Fibroblast of lung (primary cell): ENCODE measurements around the gene CARD10. TPM values are rescaled to one million over a fixed set of nuclear protein-coding genes. Genes with fewer than 3 reads are reported as not detected.

Experiments used
- DNase-seq, 2 donors: peaks; one replicate each; pipeline versions ENCODE4 v3.0.0 to v3.0.0-alpha.2; 2010; ENCODE audit warnings: low read depth in 2 of 2
- H2AFZ ChIP-seq: 2 replicates; pipeline ENCODE4 v1.5.1; 2012; ENCODE audit warnings: low read length, control low read depth, inconsistent platforms
- H3K27ac ChIP-seq: 2 replicates; pipeline ENCODE4 v1.5.1; 2011; ENCODE audit warnings: low read length, control low read depth; ENCODE audit not compliant: insufficient read depth
- H3K27me3 ChIP-seq: 2 replicates; pipeline ENCODE4 v1.5.1; 2011; ENCODE audit warnings: mild to moderate bottlenecking, low read length; ENCODE audit not compliant: control insufficient read depth, insufficient read depth
- H3K36me3 ChIP-seq: 2 replicates; pipeline ENCODE4 v1.5.1; 2011; ENCODE audit warnings: low read length; ENCODE audit not compliant: control insufficient read depth, insufficient read depth
- H3K4me1 ChIP-seq: 2 replicates; pipeline ENCODE4 v1.5.1; 2011; ENCODE audit warnings: low read length; ENCODE audit not compliant: control insufficient read depth, insufficient read depth; ENCODE audit errors: extremely low read depth
- H3K4me2 ChIP-seq: 2 replicates; pipeline ENCODE4 v1.5.1; 2011; ENCODE audit warnings: low read length, control low read depth; ENCODE audit not compliant: insufficient read depth; ENCODE audit errors: extremely low read depth
- H3K4me3 ChIP-seq, 4 experiments: fragments of 200-600 bp in 1 of 4; sonication (generic) in 1 of 4; replicated peaks in 1 of 4; 2 replicates each; pipeline ENCODE4 v1.5.1; 2011 to 2016; ENCODE audit warnings: low read length in 4 of 4, low read depth in 3 of 4, mild to moderate bottlenecking in 3 of 4, control low read depth in 2 of 4, inconsistent platforms in 1 of 4, mixed read lengths in 1 of 4; ENCODE audit not compliant: insufficient read depth in 1 of 4; ENCODE audit errors: control extremely low read depth in 1 of 4
- H3K79me2 ChIP-seq: 2 replicates; pipeline ENCODE4 v1.5.1; 2012; ENCODE audit warnings: mild to moderate bottlenecking, low read length, inconsistent platforms; ENCODE audit not compliant: control insufficient read depth, insufficient read depth
- H3K9ac ChIP-seq: 2 replicates; pipeline ENCODE4 v1.5.1; 2011; ENCODE audit warnings: mild to moderate bottlenecking, low read length, control low read depth; ENCODE audit not compliant: insufficient read depth
- H3K9me3 ChIP-seq: 2 replicates; pipeline ENCODE4 v1.5.1; 2012; ENCODE audit warnings: low read depth, low read length; ENCODE audit not compliant: control insufficient read depth, insufficient read depth
- H4K20me1 ChIP-seq: 2 replicates; pipeline ENCODE4 v1.5.1; 2011; ENCODE audit warnings: low read length; ENCODE audit not compliant: control insufficient read depth, insufficient read depth; ENCODE audit errors: extremely low read depth
- EZH2 ChIP-seq: IDR thresholded peaks from 2 replicates; pipeline ENCODE4 v1.5.1; 2012; ENCODE audit warnings: low read length, control low read depth, mild to moderate bottlenecking; ENCODE audit errors: missing control alignments
- polyA plus RNA-seq, 2 donors: library from polyadenylated mRNA; depleted of rRNA in 1 of 2; stranded (reverse) in 1 of 2; unstranded in 1 of 2; fragments of >200 nt; gene quantifications; 2 replicates each; pipeline ENCODE4 v1.2.1, GENCODE V29; 2011 to 2012; ENCODE audit warnings: missing spikeins in 1 of 2
- total RNA-seq: library from RNA; depleted of rRNA; stranded (reverse); fragments of >200 nt; gene quantifications from 2 replicates; pipeline ENCODE4 v1.2.1, GENCODE V29; 2014
- TF ChIP-seq, protein P1 (sequence below), 2 donors: IDR thresholded peaks in 1 of 2; conservative IDR thresholded peaks in 1 of 2; 1 replicate in 1 of 2; 2 replicates in 1 of 2; pipeline ENCODE4 v1.5.1; 2011 to 2012; ENCODE audit warnings: low read length in 2 of 2, control low read depth in 1 of 2, inconsistent platforms in 1 of 2, low read depth in 1 of 2, mild to moderate bottlenecking in 1 of 2

Gene CARD10
- total and polyA plus RNA-seq, 2 donors (not counting 1 experiment from before 2014, with no cell fraction given), result 1.6 to 2.3 TPM

DNA sequence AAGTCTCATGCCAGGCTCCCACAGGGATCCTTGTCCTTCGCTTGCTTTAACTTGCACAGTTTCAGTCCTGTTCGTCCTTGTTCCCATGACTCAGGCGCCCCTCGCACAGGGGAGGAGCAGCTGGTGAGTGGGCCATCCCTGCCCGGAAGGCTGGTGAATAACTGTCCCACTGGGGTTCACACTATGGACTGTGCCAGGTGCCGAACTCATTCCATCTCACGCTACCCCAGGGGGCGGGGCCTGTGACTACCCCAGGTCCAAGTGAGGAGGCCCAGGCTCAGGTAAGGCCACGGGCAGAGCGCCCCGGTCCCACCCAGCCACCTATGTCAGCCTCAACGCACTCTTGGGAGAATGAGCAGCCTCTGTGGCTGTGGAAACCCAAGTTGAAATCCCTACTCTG, 7.2 kb upstream of the CARD10 start:
- TF ChIP-seq, protein P1, sequence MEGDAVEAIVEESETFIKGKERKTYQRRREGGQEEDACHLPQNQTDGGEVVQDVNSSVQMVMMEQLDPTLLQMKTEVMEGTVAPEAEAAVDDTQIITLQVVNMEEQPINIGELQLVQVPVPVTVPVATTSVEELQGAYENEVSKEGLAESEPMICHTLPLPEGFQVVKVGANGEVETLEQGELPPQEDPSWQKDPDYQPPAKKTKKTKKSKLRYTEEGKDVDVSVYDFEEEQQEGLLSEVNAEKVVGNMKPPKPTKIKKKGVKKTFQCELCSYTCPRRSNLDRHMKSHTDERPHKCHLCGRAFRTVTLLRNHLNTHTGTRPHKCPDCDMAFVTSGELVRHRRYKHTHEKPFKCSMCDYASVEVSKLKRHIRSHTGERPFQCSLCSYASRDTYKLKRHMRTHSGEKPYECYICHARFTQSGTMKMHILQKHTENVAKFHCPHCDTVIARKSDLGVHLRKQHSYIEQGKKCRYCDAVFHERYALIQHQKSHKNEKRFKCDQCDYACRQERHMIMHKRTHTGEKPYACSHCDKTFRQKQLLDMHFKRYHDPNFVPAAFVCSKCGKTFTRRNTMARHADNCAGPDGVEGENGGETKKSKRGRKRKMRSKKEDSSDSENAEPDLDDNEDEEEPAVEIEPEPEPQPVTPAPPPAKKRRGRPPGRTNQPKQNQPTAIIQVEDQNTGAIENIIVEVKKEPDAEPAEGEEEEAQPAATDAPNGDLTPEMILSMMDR (conservative IDR thresholded peaks at IDR 0.05 in 1 of 2, IDR thresholded peaks at IDR 0.05 in 1 of 2; ENCODE audit: low read depth in 1 of 2, low read length in 2 of 2), result no peak
- TF ChIP-seq EZH2, result no peak
- Histone ChIP-seq H4K20me1 (no peaks in the 10 kb centered on the region), H3K9ac (no peak overlapping the region), H3K27ac (no peak overlapping the region), H3K27me3 (no peaks in the 10 kb centered on the region), H2AFZ (no peak overlapping the region), H3K4me2 (no peak overlapping the region), H3K79me2 (no peaks in the 10 kb centered on the region), H3K4me1 (peaks cover 15% of the 10 kb centered on the region), H3K4me3 (no peak overlapping the region), H3K36me3 (no peaks in the 10 kb centered on the region), H3K9me3 (no peaks in the 10 kb centered on the region)
- DNase-seq, result peak in 1 of 2 donors; percentile 36

DNA sequence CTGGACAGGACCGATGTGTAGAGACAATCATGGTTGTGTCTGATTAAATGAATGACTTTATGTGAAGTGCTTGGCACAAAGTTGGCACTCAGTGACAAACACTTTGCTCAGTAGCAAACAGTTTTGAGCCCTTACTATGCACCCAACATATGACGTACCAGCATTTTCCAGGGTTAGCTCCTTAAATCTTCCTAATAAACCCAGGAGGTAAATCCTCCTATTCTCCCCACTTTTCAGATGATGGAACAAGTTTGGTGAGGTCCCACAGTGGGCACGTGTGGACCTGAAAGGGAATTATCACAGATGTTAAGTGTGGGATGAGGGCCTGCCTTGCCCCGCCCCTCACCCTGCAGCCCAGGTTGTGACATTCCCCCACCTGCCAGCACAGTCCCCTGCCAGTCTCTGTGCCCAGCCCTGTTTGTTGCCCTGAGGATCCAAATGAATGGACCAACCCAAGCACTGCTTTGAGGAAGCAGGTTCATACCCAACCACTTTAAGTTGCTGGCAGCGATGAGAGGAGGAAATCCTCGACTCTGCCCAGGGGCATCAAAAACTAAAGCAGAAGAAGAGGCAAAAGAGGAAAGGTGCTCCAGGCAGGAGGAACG, 6.6 kb upstream of the CARD10 start:
- no peak overlapping the region for H2AFZ ChIP-seq
- H3K9ac ChIP-seq, result no peak overlapping the region
- TF ChIP-seq EZH2, result no peak
- TF ChIP-seq, protein P1 (conservative IDR thresholded peaks at IDR 0.05 in 1 of 2, IDR thresholded peaks at IDR 0.05 in 1 of 2; ENCODE audit: low read depth in 1 of 2, low read length in 2 of 2), result no peak
- no peak overlapping the region for H3K4me2 ChIP-seq
- no peak for DNase-seq
- no peaks in the 10 kb centered on the region for H4K20me1 ChIP-seq
- no peak overlapping the region for H3K27ac ChIP-seq
- no peaks in the 10 kb centered on the region for H3K27me3 ChIP-seq
- no peak overlapping the region for H3K4me3 ChIP-seq
- H3K9me3 ChIP-seq, result no peaks in the 10 kb centered on the region
- H3K36me3 ChIP-seq, result no peaks in the 10 kb centered on the region
- peaks cover 15% of the 10 kb centered on the region for H3K4me1 ChIP-seq
- H3K79me2 ChIP-seq, result no peaks in the 10 kb centered on the region

DNA sequence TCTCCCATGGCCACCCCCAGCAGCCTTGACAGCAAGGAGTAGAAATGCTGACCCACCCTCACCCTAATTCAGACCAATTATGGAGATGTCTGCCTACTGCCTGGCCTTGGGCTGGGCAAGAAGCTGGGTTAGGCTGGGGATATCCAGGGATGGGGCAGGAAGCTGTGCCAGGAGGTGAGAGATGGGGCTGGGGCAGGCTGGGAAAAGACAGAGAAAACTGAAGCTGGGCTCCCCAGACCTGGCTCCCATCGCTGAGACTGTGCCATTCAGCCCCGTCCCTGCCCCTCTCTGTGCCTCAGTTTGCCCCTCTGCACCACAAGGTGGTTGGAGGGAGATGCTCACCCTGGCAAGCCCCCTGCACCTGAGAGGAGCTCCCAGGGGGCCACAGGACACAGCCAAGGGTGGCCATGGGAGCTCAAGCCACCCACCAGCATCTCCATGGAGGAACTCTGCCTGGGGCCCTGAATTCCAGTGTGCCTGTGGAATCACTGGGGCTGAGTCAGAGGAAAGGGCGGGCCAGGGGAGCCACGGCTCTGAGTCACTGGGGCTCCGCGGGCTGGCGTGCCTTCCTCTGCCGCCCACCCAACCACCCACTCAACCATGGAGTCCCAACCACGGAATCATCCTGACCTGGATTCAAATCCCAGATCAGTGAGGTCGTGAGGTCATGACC, 6.0 kb upstream of the CARD10 start:
- H2AFZ ChIP-seq, result peak overlapping the region; percentile 50
- no peak overlapping the region for H3K9ac ChIP-seq
- no peaks in the 10 kb centered on the region for H3K79me2 ChIP-seq
- peaks cover 15% of the 10 kb centered on the region for H3K4me1 ChIP-seq
- TF ChIP-seq, protein P1 (conservative IDR thresholded peaks at IDR 0.05 in 1 of 2, IDR thresholded peaks at IDR 0.05 in 1 of 2; ENCODE audit: low read depth in 1 of 2, low read length in 2 of 2), result no peak
- TF ChIP-seq EZH2, result no peak
- H3K36me3 ChIP-seq, result no peaks in the 10 kb centered on the region
- H3K27ac ChIP-seq, result peak overlapping the region; percentile 84
- no peak overlapping the region for H3K4me3 ChIP-seq
- no peaks in the 10 kb centered on the region for H3K9me3 ChIP-seq
- H3K27me3 ChIP-seq, result no peaks in the 10 kb centered on the region
- H4K20me1 ChIP-seq, result no peaks in the 10 kb centered on the region
- peak overlapping the region; percentile 52 for H3K4me2 ChIP-seq
- peak; percentile 61 to 87 for DNase-seq
